COLO668 (cell line): ENCODE measurements around the gene RASSF7.
"Not testable (repeated sequence)": the region's sequence is repeated elsewhere in the genome, so short reads cannot be mapped to it uniquely, and the experiment has no call there.

Experiments
- DNase-seq: peaks from one replicate; lab custom pipeline; 2025; ENCODE audit not compliant: unreplicated experiment; lab: John Stamatoyannopoulos, UW

RASSF7 gene

GRCh38 chr11:560305-561147, at the start of gene RASSF7, which contains the start of gene LMNTD2:
TSS of gene RASSF7 (plus strand) at chr11:560970. CDS start at chr11:561769, 799 bp downstream.
TSS of gene LMNTD2 (minus strand) at chr11:560738. CDS start at chr11:560716, 22 bp downstream.
- DNase-seq: peak; percentile 87

DNA sequence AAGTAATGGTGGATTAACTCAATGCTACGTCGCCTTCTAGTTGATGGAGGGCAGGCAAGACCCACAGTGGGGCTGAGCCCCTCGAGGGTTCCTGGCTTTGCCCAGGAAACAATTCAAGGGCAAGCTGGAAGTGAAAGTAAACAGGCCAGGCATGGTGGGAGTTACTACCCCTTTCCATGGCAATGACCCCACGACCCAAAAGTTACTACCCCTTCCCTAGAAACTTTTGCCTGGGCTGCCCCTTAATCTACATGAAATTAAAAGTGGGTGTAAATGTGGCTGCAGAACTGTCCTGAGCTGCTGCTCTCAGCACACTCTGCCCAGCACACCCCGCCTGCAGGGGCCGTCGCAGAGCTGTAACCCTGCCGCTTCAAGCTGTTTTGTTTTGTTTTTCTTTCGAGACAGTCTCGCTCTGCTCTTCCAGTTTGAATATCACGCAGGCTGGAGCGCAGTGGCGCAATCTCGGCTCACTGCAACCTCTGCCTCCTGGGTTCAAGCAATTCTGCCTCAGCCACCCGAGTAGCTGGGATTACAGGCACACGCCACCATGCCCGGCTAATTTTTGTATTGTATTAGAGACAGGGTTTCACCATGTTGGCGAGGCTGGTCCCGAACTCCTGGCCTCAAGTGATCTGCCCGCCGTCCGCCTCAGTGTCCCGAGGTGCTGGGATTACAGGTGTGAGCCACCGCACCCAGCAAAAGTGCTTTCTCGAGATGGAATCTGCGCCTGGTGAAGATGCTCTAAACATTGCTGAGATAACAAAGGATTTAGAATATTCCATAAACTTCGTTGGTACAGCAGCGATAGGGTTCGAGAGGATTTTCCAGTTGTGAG, 47.8 kb upstream of the RASSF7 start:
- DNase-seq: no peak

DNA sequence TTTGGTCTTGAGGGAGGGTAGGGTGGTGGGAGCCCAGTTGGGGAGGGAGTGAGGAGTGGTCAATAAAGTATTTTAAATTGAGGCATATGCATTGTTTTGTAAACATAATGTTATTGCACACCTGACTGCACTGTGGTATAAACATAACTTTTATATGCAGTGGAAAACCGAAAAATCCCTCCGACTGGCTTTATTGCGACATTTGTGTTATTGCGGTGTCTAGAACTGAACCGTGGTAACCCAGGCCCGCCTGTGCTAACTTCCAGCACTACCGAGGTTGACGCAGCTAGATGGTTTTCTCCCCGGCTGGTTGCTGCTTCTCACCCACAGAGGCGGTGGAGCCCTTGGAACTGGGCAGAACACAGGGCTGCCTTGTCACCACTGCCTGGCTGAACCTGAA, 46.2 kb upstream of the RASSF7 start:
- no peak for DNase-seq

GRCh38 chr11:515131-515530, 45.6 kb upstream of the RASSF7 start:
- no peak for DNase-seq

GRCh38 chr11:516400-516799, 44.4 kb upstream of the RASSF7 start:
- no peak for DNase-seq

DNA sequence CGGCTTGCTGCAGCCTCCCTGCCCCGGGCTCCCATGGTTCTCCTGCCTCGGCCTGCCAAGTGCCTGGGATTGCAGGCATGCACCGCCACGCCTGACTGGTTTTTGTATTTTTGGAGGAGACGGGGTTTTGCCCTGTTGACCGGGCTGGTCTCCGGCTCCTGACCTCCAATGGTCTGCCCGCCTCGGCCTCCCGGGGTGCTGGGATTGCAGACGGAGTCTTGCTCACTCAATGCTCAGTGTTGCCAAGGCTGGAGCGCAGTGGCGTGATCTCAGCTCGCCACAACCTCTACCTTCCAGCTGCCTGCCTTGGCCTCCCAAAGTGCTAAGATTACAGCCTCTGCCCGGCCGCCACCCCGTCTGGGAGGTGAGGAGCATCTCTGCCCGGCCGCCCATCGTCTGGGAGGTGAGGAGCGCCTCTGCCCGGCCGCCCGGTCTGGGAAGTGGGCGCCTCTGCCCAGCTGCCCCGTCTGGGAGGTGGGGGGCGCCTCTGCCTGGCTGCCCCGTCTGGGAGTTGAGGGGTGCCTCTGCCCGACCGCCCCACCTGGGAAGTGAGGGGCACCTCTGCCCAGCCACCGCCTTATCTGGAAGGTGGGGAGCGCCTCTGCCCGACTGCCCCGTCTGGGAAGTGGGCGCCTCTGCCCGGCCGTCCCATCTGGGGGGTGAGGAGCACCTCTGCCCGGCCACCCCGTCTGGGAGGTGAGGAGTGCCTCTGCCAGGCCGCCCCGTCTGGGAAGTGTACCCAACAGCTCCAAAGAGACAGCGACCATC, 43.7 kb upstream of the RASSF7 start:
- DNase-seq: not testable (repeated sequence)

DNA sequence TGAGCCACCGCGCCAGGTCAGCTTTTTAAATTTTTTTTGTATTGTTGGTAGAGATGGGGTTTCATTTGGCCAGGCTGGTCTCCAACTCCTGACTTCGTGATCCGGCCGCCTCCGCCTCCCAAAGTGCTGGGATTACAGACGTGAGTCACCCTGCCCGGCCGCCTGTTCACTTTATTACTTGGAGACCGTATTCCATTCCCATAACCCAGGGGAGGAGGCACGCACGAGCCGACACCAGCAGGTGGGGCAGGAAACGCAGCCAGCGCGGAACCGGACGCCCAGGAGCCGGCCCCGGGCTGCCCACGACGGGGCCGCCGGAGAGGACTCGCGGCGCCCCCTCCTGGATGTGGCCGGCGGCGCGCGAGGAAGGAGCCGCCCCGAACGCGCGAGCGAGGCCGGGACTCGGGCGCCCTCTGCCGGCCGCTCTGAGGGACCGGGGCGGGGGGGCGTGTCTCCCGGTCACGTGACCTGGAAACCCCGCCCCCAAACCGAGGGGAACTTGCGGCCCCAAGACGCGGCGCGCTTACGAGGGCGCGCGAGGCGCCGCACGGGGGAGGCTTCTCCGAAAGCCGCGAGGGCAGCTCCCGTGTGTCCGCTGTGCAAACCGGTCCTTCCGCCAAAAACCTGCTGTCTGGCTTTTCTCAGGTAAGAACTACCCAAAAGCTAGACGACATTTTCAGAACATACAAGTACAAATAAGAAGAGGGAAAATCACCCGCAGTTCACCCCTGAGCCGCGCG, 42.1 kb upstream of the RASSF7 start:
- peak; percentile 79 for DNase-seq

GRCh38 chr11:520428-521176, 40.2 kb upstream of the RASSF7 start:
- peak; percentile 1 for DNase-seq

GRCh38 chr11:521177-521688, 39.5 kb upstream of the RASSF7 start:
- no peak for DNase-seq

DNA sequence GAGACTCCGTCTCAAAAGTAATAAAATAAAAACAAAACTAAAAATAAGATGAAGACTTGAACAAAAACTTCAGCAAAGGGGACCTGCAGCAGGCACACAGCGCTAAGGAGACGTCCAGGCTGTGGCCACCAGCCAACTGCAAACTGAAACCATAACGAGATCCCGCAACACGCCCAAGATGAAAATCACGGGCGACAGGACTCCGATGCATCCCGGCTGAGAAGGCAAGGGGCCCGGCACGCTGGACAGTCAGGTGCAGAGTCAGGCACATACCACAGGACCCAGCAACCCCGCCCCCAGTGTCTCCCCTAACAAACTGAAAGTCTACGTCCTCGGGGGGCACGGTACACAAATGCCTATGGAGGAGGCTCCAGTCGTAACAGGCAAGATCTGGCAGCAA, 34.6 kb upstream of the RASSF7 start:
- no peak for DNase-seq

GRCh38 chr11:528166-528814, 32.5 kb upstream of the RASSF7 start:
- no peak for DNase-seq

GRCh38 chr11:528815-529727, 31.7 kb upstream of the RASSF7 start:
- DNase-seq: no peak

GRCh38 chr11:529728-530411, 30.9 kb upstream of the RASSF7 start:
- no peak for DNase-seq

- no peak for DNase-seq
Measured at GRCh38 chr11:530960-531831, 29.6 kb upstream of the RASSF7 start.

DNA sequence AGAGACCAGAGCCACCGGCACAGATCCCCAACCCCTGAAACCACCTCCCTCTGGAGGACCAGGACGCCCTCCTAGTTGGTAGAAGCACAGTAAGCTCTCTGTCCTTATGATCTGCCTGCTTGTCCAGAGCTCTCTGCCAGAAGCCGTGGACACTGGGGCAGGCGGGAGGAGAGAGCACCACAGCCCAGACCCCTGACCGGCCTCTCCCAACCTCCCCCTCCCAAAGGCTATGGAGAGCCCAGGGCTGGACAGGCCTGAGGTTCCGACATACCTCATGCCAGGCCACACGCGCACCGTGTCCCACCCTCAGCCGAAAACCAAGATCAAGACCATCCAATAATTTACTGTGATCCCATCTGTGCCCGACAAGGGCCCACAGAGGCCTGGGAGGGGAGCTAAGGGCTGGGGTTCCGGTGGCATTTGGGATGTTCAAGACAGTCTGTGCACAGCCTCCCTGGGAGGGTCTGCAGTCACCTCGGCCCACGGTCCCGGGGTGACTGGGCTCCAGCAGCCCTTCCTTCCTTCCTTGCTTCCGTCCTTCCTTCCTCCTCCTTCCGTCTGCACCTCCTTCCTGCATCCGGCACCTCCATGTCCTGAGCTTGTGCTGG, 28.7 kb upstream of the RASSF7 start:
- DNase-seq: no peak

- no peak for DNase-seq
Measured at GRCh38 chr11:532527-532985, 28.2 kb upstream of the RASSF7 start.
